ENCODE data around the gene LRRC18. TPM values are rescaled to one million over a fixed set of nuclear protein-coding genes. Genes with fewer than 3 reads are reported as not detected.

The LRRC18 gene
- total RNA-seq, 1 experiment from 2014 or later = not detected

GRCh38 chr10:48913674-48914073 lies 26.0 kb downstream of the LRRC18 start:
- Histone ChIP-seq H4K8ac (replicated peaks; ENCODE audit: insufficient read length, low read depth, low read length) (no peak overlapping the region), H2BK15ac (ENCODE audit: low read depth, low read length) (no peak overlapping the region), H3K9ac (ENCODE audit: extremely low read depth, insufficient read length, low read length) (no peak overlapping the region), H2AFZ (ENCODE audit: low read length) (no peak overlapping the region), H2BK120ac (ENCODE audit: low read depth, low read length, poor library complexity, severe bottlenecking) (no peak overlapping the region), H4K91ac (ENCODE audit: insufficient read length, low read depth, low read length) (no peak overlapping the region), H3K23me2 (ENCODE audit: insufficient read length, low read depth, low read length, poor library complexity, severe bottlenecking) (no peaks in the 10 kb centered on the region), H3K4ac (ENCODE audit: low read depth, low read length) (no peak overlapping the region), H3K79me1 (ENCODE audit: insufficient read depth, low read depth, low read length, poor library complexity, severe bottlenecking) (no peaks in the 10 kb centered on the region), H3K4me2 (ENCODE audit: insufficient read depth, insufficient read length, low read length) (no peak overlapping the region), H2BK5ac (ENCODE audit: insufficient read length, low read length) (no peak overlapping the region), H2AK5ac (ENCODE audit: insufficient read length, low read length) (no peak overlapping the region), H3K27ac (ENCODE audit: insufficient read length, low read depth, low read length) (no peak overlapping the region), H3K23ac (ENCODE audit: insufficient read length, low read depth, low read length) (no peak overlapping the region), H3K9me3 (ENCODE audit: control insufficient read depth, low read depth, low read length) (no peaks in the 10 kb centered on the region), H3K4me1 (ENCODE audit: insufficient read depth, low read length) (no peaks in the 10 kb centered on the region), H3K79me2 (ENCODE audit: insufficient read depth, low read length) (no peaks in the 10 kb centered on the region), H3T11ph (ENCODE audit: low read length) (no peak overlapping the region), H3K27me3 (ENCODE audit: insufficient read depth, low read length) (no peaks in the 10 kb centered on the region), H2BK12ac (ENCODE audit: insufficient read length, low read depth, low read length) (no peak overlapping the region), H4K5ac (ENCODE audit: insufficient read length, low read depth, low read length) (no peak overlapping the region), H2BK20ac (ENCODE audit: low read depth, low read length, poor library complexity, severe bottlenecking) (no peak overlapping the region), H3K18ac (ENCODE audit: insufficient read length, low read depth, low read length) (no peak overlapping the region), H4K20me1 (ENCODE audit: control insufficient read depth, insufficient read depth, insufficient read length) (no peaks in the 10 kb centered on the region), H3K14ac (ENCODE audit: insufficient read depth, low read length) (no peak overlapping the region), H3K56ac (ENCODE audit: insufficient read length, low read depth, low read length) (no peak overlapping the region)
- WGBS (ENCODE audit: extremely low coverage, insufficient read length, low lambda C conversion rate) = no CpG with 5 or more reads among the region's 14 CpGs
- Mint-ChIP-seq H3K27ac (no peak overlapping the region), H3K4me1 (no peaks in the 10 kb centered on the region), H3K27me3 (ENCODE audit: low read depth) (peaks cover 12% of the 10 kb centered on the region), H3K4me3 (no peak overlapping the region), H3K9me3 (no peaks in the 10 kb centered on the region; a peak in 1 of 5 replicates), H3K36me3 (ENCODE audit: insufficient read depth in 1 of 3, low read depth in 3 of 3) (no peaks in the 10 kb centered on the region)
- DNase-seq = no peak
- TF ChIP-seq CTCF (conservative IDR thresholded peaks at IDR 0.05) = no peak

All from H9 (cell line).